Measurements from ENCODE around the gene LDLRAP1.

DNA sequence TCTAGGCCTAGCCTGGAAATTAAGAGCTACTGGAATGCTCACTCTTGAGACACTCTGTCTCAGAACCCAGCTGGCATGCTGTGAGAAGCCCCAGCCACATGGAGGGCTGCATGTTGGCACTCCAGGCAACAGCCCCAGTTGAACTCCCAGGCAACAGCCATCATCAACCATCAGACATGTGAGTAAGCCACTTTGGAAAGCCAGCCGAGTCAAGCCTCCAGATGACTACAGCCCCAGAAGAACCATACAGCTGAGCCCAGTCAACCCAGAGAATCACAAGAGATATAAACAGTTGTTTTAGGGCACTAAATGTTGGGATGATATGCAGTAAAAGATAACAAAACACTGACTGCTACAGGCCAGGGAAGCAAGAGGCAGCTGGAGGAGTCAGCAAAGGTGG lies 55.5 kb downstream of the LDLRAP1 start:
- TF ChIP-seq, protein P1, sequence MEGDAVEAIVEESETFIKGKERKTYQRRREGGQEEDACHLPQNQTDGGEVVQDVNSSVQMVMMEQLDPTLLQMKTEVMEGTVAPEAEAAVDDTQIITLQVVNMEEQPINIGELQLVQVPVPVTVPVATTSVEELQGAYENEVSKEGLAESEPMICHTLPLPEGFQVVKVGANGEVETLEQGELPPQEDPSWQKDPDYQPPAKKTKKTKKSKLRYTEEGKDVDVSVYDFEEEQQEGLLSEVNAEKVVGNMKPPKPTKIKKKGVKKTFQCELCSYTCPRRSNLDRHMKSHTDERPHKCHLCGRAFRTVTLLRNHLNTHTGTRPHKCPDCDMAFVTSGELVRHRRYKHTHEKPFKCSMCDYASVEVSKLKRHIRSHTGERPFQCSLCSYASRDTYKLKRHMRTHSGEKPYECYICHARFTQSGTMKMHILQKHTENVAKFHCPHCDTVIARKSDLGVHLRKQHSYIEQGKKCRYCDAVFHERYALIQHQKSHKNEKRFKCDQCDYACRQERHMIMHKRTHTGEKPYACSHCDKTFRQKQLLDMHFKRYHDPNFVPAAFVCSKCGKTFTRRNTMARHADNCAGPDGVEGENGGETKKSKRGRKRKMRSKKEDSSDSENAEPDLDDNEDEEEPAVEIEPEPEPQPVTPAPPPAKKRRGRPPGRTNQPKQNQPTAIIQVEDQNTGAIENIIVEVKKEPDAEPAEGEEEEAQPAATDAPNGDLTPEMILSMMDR (conservative IDR thresholded peaks at IDR 0.05), result no peak
- TF ChIP-seq EZH2 (IDR thresholded peaks at IDR 0.05; ENCODE audit: low read depth), result no peak

All from PC-9 (cell line).